K562 (cell line): ENCODE measurements around the gene FAM114A2.

Experiments
- KDM5B ChIP-seq: fragments of 200-600 bp; sonication (generic); IDR thresholded peaks from 2 replicates; pipeline ENCODE4 v1.6.1; 2012; ENCODE audit warnings: low read depth, mild to moderate bottlenecking, moderate library complexity, low read length, control low read depth, inconsistent platforms; ENCODE audit not compliant: insufficient replicate concordance
- MEF2D ChIP-seq: conservative IDR thresholded peaks from 2 replicates; pipeline ENCODE4 v1.6.1; 2016; ENCODE audit warnings: low read depth, missing genetic modification characterization, missing compliant biosample characterization
- NCOA6 ChIP-seq: fragments of 450-650 bp; IDR thresholded peaks from 2 replicates; pipeline ENCODE4 v1.6.1; 2017; ENCODE audit warnings: mild to moderate bottlenecking
- PYGO2 ChIP-seq: fragments of 450-650 bp; IDR thresholded peaks from 2 replicates; pipeline ENCODE4 v1.6.1; 2016; ENCODE audit warnings: mild to moderate bottlenecking, missing genetic modification characterization, moderate library complexity, missing compliant biosample characterization
- RBM34 ChIP-seq: fragments of 200-400 bp; formaldehyde crosslinking; IDR thresholded peaks from 2 replicates; pipeline ENCODE4 v1.6.1; 2018; ENCODE audit warnings: low read length, borderline replicate concordance; ENCODE audit not compliant: insufficient read depth
- ZSCAN29 ChIP-seq: fragments of 450-650 bp; IDR thresholded peaks from 2 replicates; pipeline ENCODE4 v1.6.1; 2017

- no peak for TF ChIP-seq NCOA6
- no peak for TF ChIP-seq KDM5B
- no peak for TF ChIP-seq PYGO2 (tag)
- TF ChIP-seq MEF2D (tag): no peak
- TF ChIP-seq RBM34: no peak
- no peak for TF ChIP-seq ZSCAN29
Observed at GRCh38 chr5:153983885-153984284, 54.8 kb downstream of the FAM114A2 start.
